ENCODE data around the gene ARSG.

GRCh38 chr17:68304706-68305105, 13.4 kb downstream of the ARSG start:
- TF ChIP-seq EGR1 (IDR thresholded peaks at IDR 0.05; ENCODE audit: borderline replicate concordance in 1 of 2, low read depth in 2 of 2, low read length in 2 of 2) (no peak), MXI1 (IDR thresholded peaks at IDR 0.05; ENCODE audit: low read depth, low read length) (no peak)
